ENCODE measurements around the gene LFNG. TPM values are rescaled to one million over a fixed set of nuclear protein-coding genes. Genes with fewer than 3 reads are reported as not detected.

Gene LFNG
- total and polyA plus RNA-seq, 2 of the 13 experiments (the other 11 are each of a cell fraction or from before 2014, with no cell fraction given) = 0.44 to 1.5 TPM

DNA sequence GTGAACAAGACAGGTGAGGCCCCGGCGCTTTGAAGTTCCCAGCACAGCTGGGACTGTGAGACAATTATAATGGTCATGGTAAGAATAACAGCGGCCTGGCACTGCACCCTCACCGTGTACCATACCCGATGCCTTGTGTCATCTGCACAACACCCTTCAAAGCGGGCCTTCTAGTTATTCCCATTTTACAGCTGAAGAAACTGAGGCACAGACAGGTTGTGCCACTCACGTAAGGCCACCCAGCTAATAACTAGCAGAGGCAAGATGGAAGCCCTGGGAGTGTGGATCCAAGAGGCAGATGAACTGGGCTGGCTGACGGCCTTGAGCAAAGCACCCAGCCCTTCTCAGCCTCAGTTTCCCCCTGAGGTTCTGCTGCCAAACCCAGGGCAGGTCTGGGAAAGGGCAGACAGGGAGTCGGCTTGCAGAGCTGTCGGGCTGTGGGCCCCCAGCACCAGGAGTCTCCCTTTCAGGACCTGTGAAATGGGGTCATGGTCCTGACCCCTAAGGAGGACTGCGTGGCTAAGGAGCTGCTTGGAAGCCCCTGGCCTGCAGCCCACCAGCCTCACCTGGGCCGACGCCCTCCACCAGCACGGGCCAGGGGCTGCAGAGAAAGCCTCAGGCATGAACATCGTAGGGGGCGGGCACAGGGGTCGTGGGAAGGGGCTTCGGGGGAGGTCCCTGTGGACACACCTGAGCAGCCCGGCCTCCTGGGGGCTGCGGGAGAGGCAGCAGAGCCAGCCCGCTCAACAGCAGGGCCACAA is 15.3 kb upstream of the LFNG start:
- Histone ChIP-seq H4K20me1 (ENCODE audit: insufficient read depth, low read length) (no peaks in the 10 kb centered on the region), H2AFZ (ENCODE audit: low read length) (no peak overlapping the region), H3K36me3 (replicated peaks in 1 of 2; ENCODE audit: control insufficient read depth in 1 of 2, insufficient read depth in 2 of 2, low read length in 2 of 2) (no peaks in the 10 kb centered on the region), H3K79me2 (ENCODE audit: insufficient read depth, low read length) (no peaks in the 10 kb centered on the region), H3K9ac (ENCODE audit: insufficient read depth, low read depth, low read length) (no peak overlapping the region), H3K4me1 (ENCODE audit: insufficient read depth, low read length) (peaks cover 20% of the 10 kb centered on the region), H3K27me3 (ENCODE audit: control insufficient read depth in 1 of 2, insufficient read depth in 2 of 2, low read length in 2 of 2) (peaks cover 10 to 86% of the 10 kb centered on the region in 2 experiments), H3K9me3 (ENCODE audit: low read length) (no peaks in the 10 kb centered on the region), H3K4me3 (replicated peaks in 1 of 3; ENCODE audit: insufficient read depth in 1 of 3, low read depth in 2 of 3, low read length in 3 of 3) (no peak overlapping the region), H3K4me2 (ENCODE audit: low read depth, low read length) (no peak overlapping the region), H3K27ac (ENCODE audit: extremely low read length, insufficient read depth, low read length) (no peak overlapping the region)
- intact Hi-C loops (cut with micrococcal nuclease; ENCODE audit: unreplicated experiment) (no loop called here), in situ Hi-C loops (cut with HindIII; ENCODE audit: extremely low pct_ligation_motif_present, low pct_unique_long_range_greater_than_20kb) (no loop called here)
- 28% methylated on average over 8 of the region's 21 CpGs for WGBS (ENCODE audit: low lambda C conversion rate)
- ATAC-seq (no peak), DNase-seq (ENCODE audit: low spot score) (no peak), FAIRE-seq (no peak)
- CTCF ChIA-PET (ENCODE audit: low intra/inter-chr PET ratio, low total read pairs) = no interaction called here
- peak; percentile 82 for TF ChIP-seq ZNF629 (CRISPR knock-in tag; conservative IDR thresholded peaks at IDR 0.05)
- TF ChIP-seq NRL (CRISPR knock-in tag; IDR thresholded peaks at IDR 0.05; ENCODE audit: borderline replicate concordance) = no peak
- POLR2A ChIA-PET = no interaction called here
- no TSS peak for BruUV-seq (replicated peaks)

DNA sequence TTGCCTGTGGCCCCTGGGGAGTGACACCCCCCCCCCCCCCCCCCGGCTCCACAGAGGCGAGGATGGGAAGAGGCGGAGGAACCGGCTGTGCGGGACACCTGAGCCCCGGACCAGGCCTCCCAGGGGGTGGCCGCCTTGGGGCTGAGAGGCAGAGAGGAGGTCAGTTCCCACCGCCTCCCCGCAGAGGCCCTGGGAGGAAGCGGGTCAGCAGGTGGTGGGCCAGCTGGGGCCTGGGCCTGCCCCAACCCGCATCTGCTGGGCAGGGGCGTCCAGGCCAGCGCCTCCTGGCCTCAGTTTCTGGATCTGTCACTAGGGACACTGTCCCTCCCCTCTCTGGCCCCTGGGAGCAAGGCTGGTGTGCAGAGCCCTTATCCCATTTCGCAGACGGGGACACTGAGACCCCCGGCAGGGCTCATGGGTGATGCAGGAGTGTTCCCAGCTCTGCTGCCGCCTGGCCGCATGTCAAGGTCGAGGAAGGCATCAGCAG is 14.6 kb upstream of the LFNG start:
- Histone ChIP-seq H3K79me2 (ENCODE audit: insufficient read depth, low read length) (no peaks in the 10 kb centered on the region), H3K27ac (ENCODE audit: extremely low read length, insufficient read depth, low read length) (no peak overlapping the region), H3K4me2 (ENCODE audit: low read depth, low read length) (no peak overlapping the region), H3K9me3 (ENCODE audit: low read length) (no peaks in the 10 kb centered on the region), H3K27me3 (ENCODE audit: control insufficient read depth in 1 of 2, insufficient read depth in 2 of 2, low read length in 2 of 2) (peaks cover 10 to 86% of the 10 kb centered on the region in 2 experiments), H3K36me3 (replicated peaks in 1 of 2; ENCODE audit: control insufficient read depth in 1 of 2, insufficient read depth in 2 of 2, low read length in 2 of 2) (no peaks in the 10 kb centered on the region), H3K9ac (ENCODE audit: insufficient read depth, low read depth, low read length) (no peak overlapping the region), H4K20me1 (ENCODE audit: insufficient read depth, low read length) (no peaks in the 10 kb centered on the region), H3K4me1 (ENCODE audit: insufficient read depth, low read length) (peaks cover 26% of the 10 kb centered on the region), H3K4me3 (replicated peaks in 1 of 3; ENCODE audit: insufficient read depth in 1 of 3, low read depth in 2 of 3, low read length in 3 of 3) (no peak overlapping the region), H2AFZ (ENCODE audit: low read length) (no peak overlapping the region)
- FAIRE-seq (no peak), DNase-seq (ENCODE audit: low spot score) (no peak), ATAC-seq (no peak)
- peak; percentile 79 for TF ChIP-seq ZNF629 (CRISPR knock-in tag; conservative IDR thresholded peaks at IDR 0.05)
- no peak for TF ChIP-seq RXRA (CRISPR knock-in tag; IDR thresholded peaks at IDR 0.05)
- WGBS (ENCODE audit: low lambda C conversion rate) = 39% methylated on average over 7 of the region's 19 CpGs
- BruUV-seq (replicated peaks) = no TSS peak
- ChIA-PET CTCF (ENCODE audit: low intra/inter-chr PET ratio, low total read pairs) (no interaction called here), POLR2A (no interaction called here)
- intact Hi-C loops (cut with micrococcal nuclease; ENCODE audit: unreplicated experiment) (no loop called here), in situ Hi-C loops (cut with HindIII; ENCODE audit: extremely low pct_ligation_motif_present, low pct_unique_long_range_greater_than_20kb) (no loop called here)

Measured in HepG2 (cell line).